Endothelial cell of umbilical vein (primary cell): Measurements from ENCODE around the gene TTF2. TPM values are rescaled to one million over a fixed set of nuclear protein-coding genes. Genes with fewer than 3 reads are reported as not detected.

Experiments
- BruUV-seq: library from RNA; stranded (reverse); fragments of 400-500 nt; replicated peaks from 2 replicates; lab custom pipeline; 2021; lab: Mats Ljungman, UMichigan
- CTCF ChIA-PET: fragments of 300-600, 350-600 bp; sonication (Branson Sonifier 250); formaldehyde crosslinking; loops from one replicate; lab custom pipeline; 2021; ENCODE audit warnings: antibody characterized with exemption, inconsistent platforms; lab: Charles Lee
- POLR2A ChIA-PET: fragments of 300-600, 350-600 bp; sonication (Branson Sonifier 250); formaldehyde crosslinking; loops from one replicate; lab custom pipeline; 2021; ENCODE audit warnings: antibody characterized with exemption, inconsistent platforms; lab: Charles Lee
- DNase-seq: peaks from one replicate; pipeline ENCODE4 v3.0.0-alpha.2; 2011; ENCODE audit warnings: low read depth, low spot score
- FAIRE-seq: peaks from 2 replicates; lab custom pipeline; 2011; peaks lifted over from hg19 to GRCh38; lab: Jason Lieb, UNC
- H2AFZ ChIP-seq: 2 replicates; pipeline ENCODE4 v1.6.0; 2012; ENCODE audit warnings: low read depth, low read length, control low read depth, inconsistent platforms
- H3K27ac ChIP-seq: 2 replicates; pipeline ENCODE4 v1.5.1; 2011; ENCODE audit warnings: low read depth, mild to moderate bottlenecking, control low read depth, low read length, moderate library complexity; ENCODE audit not compliant: insufficient read depth
- H3K27me3 ChIP-seq, 2 experiments: 2 replicates each; pipeline versions ENCODE4 v1.6.0 to v1.6.1; 2011; ENCODE audit warnings: low read length in 2 of 2, mixed read lengths in 1 of 2; ENCODE audit not compliant: control insufficient read depth in 2 of 2, insufficient read depth in 2 of 2
- H3K36me3 ChIP-seq, 2 experiments: 2 replicates in 1 of 2; 3 replicates in 1 of 2; pipeline ENCODE4 v1.5.1; 2011; ENCODE audit warnings: low read length in 2 of 2, mild to moderate bottlenecking in 1 of 2, moderate library complexity in 1 of 2; ENCODE audit not compliant: control insufficient read depth in 2 of 2, insufficient read depth in 2 of 2; ENCODE audit errors: extremely low read depth in 1 of 2
- H3K4me1 ChIP-seq: 3 replicates; pipeline ENCODE4 v1.5.1; 2011; ENCODE audit warnings: mild to moderate bottlenecking, low read length; ENCODE audit not compliant: control insufficient read depth, insufficient read depth; ENCODE audit errors: extremely low read depth
- H3K4me2 ChIP-seq: 2 replicates; pipeline ENCODE4 v1.6.1; 2011; ENCODE audit warnings: low read length, control low read depth, mixed read lengths; ENCODE audit not compliant: insufficient read depth
- H3K4me3 ChIP-seq, 3 experiments: fragments of 200-600 bp in 1 of 3; sonication (generic), shearing (Covaris generic) in 1 of 3; replicated peaks in 1 of 3; 2 replicates each; pipeline ENCODE4 v1.5.1; 2011 to 2016; ENCODE audit warnings: control low read depth in 3 of 3, low read length in 3 of 3, mild to moderate bottlenecking in 2 of 3, inconsistent platforms in 1 of 3, low read depth in 1 of 3, moderate library complexity in 1 of 3; ENCODE audit not compliant: insufficient read depth in 1 of 3
- H3K79me2 ChIP-seq: 2 replicates; pipeline ENCODE4 v1.6.0; 2012; ENCODE audit warnings: low read length, inconsistent platforms; ENCODE audit not compliant: control insufficient read depth, insufficient read depth
- H3K9ac ChIP-seq: replicated peaks from 2 replicates; pipeline ENCODE3; 2011; ENCODE audit warnings: low read length, control low read depth; ENCODE audit not compliant: insufficient read depth; ENCODE audit errors: extremely low read depth
- H3K9me1 ChIP-seq: replicated peaks from 3 replicates; pipeline ENCODE4 v1.6.0; 2011; ENCODE audit warnings: mild to moderate bottlenecking, low read length; ENCODE audit not compliant: control insufficient read depth, insufficient read depth; ENCODE audit errors: extremely low read depth
- H3K9me3 ChIP-seq: replicated peaks from 2 replicates; pipeline ENCODE4 v1.5.1; 2012; ENCODE audit warnings: low read length, inconsistent platforms; ENCODE audit not compliant: control insufficient read depth, insufficient read depth
- H4K20me1 ChIP-seq: replicated peaks from 2 replicates; pipeline ENCODE3; 2011; ENCODE audit warnings: mild to moderate bottlenecking, low read length; ENCODE audit not compliant: control insufficient read depth, insufficient read depth; ENCODE audit errors: extremely low read depth
- EZH2 ChIP-seq: IDR thresholded peaks from 2 replicates; pipeline ENCODE4 v1.6.1; 2012; ENCODE audit warnings: borderline replicate concordance, low read depth, mild to moderate bottlenecking, moderate library complexity, low read length, inconsistent platforms; ENCODE audit not compliant: severe bottlenecking
- FOS ChIP-seq: IDR thresholded peaks from 2 replicates; pipeline ENCODE4 v1.6.1; 2011; ENCODE audit warnings: mild to moderate bottlenecking, low read length, moderate library complexity, borderline replicate concordance; ENCODE audit not compliant: insufficient read depth
- GATA2 ChIP-seq: IDR thresholded peaks from 2 replicates; pipeline ENCODE4 v1.7.0; 2011; ENCODE audit warnings: low read depth, mild to moderate bottlenecking, moderate library complexity, mixed read lengths, low read length; ENCODE audit not compliant: insufficient read length, insufficient read depth
- JUN ChIP-seq: IDR thresholded peaks from 2 replicates; pipeline ENCODE4 v1.6.1; 2011; ENCODE audit warnings: borderline replicate concordance, low read depth; ENCODE audit not compliant: insufficient read length, insufficient read depth
- MYC ChIP-seq: IDR thresholded peaks from one replicate; pipeline ENCODE4 v1.6.1; 2011; ENCODE audit warnings: mild to moderate bottlenecking, low read depth, low read length
- POLR2A ChIP-seq: IDR thresholded peaks from 2 replicates; pipeline ENCODE4 v1.6.1; 2012; ENCODE audit warnings: low read depth, mild to moderate bottlenecking, control low read depth, low read length
- POLR2AphosphoS5 ChIP-seq: IDR thresholded peaks from 2 replicates; pipeline ENCODE4 v1.6.1; 2012; ENCODE audit warnings: low read depth, mild to moderate bottlenecking, control low read depth, low read length, moderate library complexity; ENCODE audit not compliant: insufficient read depth
- dilution Hi-C: fragments of 300-500 bp; cut with MboI; formaldehyde crosslinking; loops from one replicate; pipeline ENCODE4 v1.15.0; 2019; ENCODE audit warnings: low sequenced_read_pairs; ENCODE audit not compliant: extremely low pct_ligation_motif_present
- intact Hi-C: fragments of 100-400 bp; cut with micrococcal nuclease; formaldehyde crosslinking; loops from one replicate; pipeline ENCODE4 v1.10.0; 2022
- polyA plus RNA-seq, 4 experiments: library from polyadenylated mRNA; depleted of rRNA in 3 of 4; stranded (reverse) in 3 of 4; unstranded in 1 of 4; fragments of >200 nt; gene quantifications; 2 replicates each; pipeline versions ENCODE4 v1.2.1 to v1.2.3, GENCODE V29; 2011 to 2012; ENCODE audit warnings: missing spikeins in 1 of 4
- total RNA-seq: library from RNA; stranded (reverse); gene quantifications from 2 replicates; pipeline ENCODE4 v1.2.3, GENCODE V29; 2021
- TF ChIP-seq, protein P1 (sequence below), 2 donors: IDR thresholded peaks; 1 replicate in 1 of 2; 2 replicates in 1 of 2; pipeline ENCODE4 v1.5.1; 2011; ENCODE audit warnings: low read length in 2 of 2, mild to moderate bottlenecking in 2 of 2, moderate library complexity in 2 of 2, control low read depth in 1 of 2, inconsistent platforms in 1 of 2, low read depth in 1 of 2; ENCODE audit not compliant: insufficient read depth in 1 of 2; ENCODE audit errors: extremely low read depth in 1 of 2
- TF ChIP-seq, protein P2 (sequence below): IDR thresholded peaks from 2 replicates; pipeline ENCODE4 v1.6.1; 2011; ENCODE audit not compliant: insufficient read depth, insufficient read length

Gene TTF2
- total and polyA plus RNA-seq, 2 donors (not counting 3 experiments of a cell fraction or from before 2014, with no cell fraction given) = 8.8 to 44.4 TPM

DNA sequence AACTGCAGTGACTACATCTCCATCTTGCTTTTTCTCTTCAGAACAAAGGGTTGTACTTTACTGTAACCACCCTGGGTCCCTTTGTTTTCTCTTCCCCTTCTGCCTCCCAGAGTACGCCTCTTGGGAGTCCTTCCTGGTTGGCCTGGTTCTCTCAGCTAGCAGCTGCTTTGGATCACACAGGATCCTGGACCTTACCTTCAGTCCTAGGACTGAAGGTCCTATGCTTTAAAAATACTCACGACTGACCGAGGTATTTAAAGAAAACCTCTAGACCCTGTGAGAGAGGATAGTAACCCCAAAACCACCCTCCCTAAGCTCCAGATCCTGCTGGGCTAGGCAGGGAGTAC, 56.6 kb downstream of the TTF2 start:
- no peaks in the 10 kb centered on the region for H4K20me1 ChIP-seq

More for the DNA sequence above, 56.6 kb downstream of the TTF2 start:
- H3K4me2 ChIP-seq = no peak overlapping the region
- no peaks in the 10 kb centered on the region for H3K9me1 ChIP-seq
- FAIRE-seq (no peak), DNase-seq (no peak)
- H3K4me3 ChIP-seq = no peak overlapping the region
- no peak overlapping the region for H3K27ac ChIP-seq
- BruUV-seq = no TSS peak
- H3K4me1 ChIP-seq = peaks cover 5% of the 10 kb centered on the region
- no peak for TF ChIP-seq GATA2
- TF ChIP-seq FOS = no peak
- no peak for TF ChIP-seq POLR2A
- TF ChIP-seq MYC = no peak
- no peak for TF ChIP-seq POLR2AphosphoS5
- no peak for TF ChIP-seq EZH2
- TF ChIP-seq, protein P1, sequence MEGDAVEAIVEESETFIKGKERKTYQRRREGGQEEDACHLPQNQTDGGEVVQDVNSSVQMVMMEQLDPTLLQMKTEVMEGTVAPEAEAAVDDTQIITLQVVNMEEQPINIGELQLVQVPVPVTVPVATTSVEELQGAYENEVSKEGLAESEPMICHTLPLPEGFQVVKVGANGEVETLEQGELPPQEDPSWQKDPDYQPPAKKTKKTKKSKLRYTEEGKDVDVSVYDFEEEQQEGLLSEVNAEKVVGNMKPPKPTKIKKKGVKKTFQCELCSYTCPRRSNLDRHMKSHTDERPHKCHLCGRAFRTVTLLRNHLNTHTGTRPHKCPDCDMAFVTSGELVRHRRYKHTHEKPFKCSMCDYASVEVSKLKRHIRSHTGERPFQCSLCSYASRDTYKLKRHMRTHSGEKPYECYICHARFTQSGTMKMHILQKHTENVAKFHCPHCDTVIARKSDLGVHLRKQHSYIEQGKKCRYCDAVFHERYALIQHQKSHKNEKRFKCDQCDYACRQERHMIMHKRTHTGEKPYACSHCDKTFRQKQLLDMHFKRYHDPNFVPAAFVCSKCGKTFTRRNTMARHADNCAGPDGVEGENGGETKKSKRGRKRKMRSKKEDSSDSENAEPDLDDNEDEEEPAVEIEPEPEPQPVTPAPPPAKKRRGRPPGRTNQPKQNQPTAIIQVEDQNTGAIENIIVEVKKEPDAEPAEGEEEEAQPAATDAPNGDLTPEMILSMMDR (IDR thresholded peaks at IDR 0.05; ENCODE audit: extremely low read depth in 1 of 2, insufficient read depth in 1 of 2, low read depth in 1 of 2, low read length in 2 of 2) = no peak
- TF ChIP-seq, protein P2, sequence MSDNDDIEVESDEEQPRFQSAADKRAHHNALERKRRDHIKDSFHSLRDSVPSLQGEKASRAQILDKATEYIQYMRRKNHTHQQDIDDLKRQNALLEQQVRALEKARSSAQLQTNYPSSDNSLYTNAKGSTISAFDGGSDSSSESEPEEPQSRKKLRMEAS = no peak
- no peak for TF ChIP-seq JUN
- no peak overlapping the region for H2AFZ ChIP-seq
- no peaks in the 10 kb centered on the region for H3K9me3 ChIP-seq
- intact Hi-C loops (no loop called here), dilution Hi-C loops (no loop called here)
- H3K27me3 ChIP-seq = no peaks in the 10 kb centered on the region
- POLR2A ChIA-PET = interaction anchor here (0.6 kb wide), 1 partner anchor 60 kb away, joined by 5 read pairs; no protein-coding TSS in a partner anchor
- no peak overlapping the region for H3K9ac ChIP-seq
- CTCF ChIA-PET = interaction anchor here (0.7 to 3.5 kb wide), 4 partner anchors 12 to 779 kb away, joined by 3 to 15 read pairs (median 8); no protein-coding TSS in a partner anchor
- no peaks in the 10 kb centered on the region for H3K79me2 ChIP-seq
- no peaks in the 10 kb centered on the region for H3K36me3 ChIP-seq
